GM21737 (cell line): ENCODE measurements around the gene CCDC85C.

Experiments
- ATAC-seq: cut with Tn5 transposase; IDR thresholded peaks from one replicate; pipeline ENCODE4 v1.9.1; 2021; ENCODE audit warnings: mild to moderate bottlenecking, moderate library complexity; ENCODE audit not compliant: unreplicated experiment

Gene CCDC85C

DNA sequence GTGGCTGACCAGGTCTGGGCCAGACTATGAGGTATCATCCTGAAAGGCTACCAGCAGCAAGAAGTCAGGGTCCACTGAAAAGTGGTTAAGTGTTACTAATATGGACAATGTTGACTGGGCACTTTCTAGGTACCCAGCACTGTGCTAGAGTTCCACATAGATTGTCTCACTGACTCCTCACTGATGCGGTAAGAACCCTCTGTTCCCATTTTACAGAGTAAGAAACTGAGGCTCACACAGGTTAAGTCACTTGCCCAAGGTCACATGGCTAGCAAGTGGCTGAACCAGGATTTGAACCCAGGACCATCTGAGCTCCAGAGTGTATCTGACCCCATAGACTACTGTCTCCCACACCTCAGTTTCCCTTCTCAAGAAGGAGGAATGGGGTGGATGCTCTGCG lies 4.6 kb upstream of the CCDC85C start:
- no peak for ATAC-seq

DNA sequence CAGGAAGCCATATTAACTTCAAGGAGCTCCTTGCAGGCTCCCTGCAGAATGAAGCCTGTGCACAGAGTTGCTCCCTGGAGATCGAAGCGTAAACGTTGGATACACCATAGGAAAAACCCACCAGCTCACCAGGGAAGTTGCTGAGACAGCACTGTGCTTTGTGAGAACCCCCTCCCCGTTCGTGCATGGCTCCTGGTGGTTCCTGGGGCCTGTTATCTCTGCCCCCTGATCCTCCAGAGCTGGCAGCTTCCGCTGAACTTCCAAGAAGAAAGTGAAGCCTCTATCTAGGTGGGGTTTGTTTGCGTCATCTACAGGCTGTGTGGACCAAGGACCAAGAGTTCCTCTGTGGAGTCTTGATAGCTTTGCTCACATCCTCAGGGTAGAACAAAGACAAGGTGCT lies 2.4 kb upstream of the CCDC85C start:
- no peak for ATAC-seq

DNA sequence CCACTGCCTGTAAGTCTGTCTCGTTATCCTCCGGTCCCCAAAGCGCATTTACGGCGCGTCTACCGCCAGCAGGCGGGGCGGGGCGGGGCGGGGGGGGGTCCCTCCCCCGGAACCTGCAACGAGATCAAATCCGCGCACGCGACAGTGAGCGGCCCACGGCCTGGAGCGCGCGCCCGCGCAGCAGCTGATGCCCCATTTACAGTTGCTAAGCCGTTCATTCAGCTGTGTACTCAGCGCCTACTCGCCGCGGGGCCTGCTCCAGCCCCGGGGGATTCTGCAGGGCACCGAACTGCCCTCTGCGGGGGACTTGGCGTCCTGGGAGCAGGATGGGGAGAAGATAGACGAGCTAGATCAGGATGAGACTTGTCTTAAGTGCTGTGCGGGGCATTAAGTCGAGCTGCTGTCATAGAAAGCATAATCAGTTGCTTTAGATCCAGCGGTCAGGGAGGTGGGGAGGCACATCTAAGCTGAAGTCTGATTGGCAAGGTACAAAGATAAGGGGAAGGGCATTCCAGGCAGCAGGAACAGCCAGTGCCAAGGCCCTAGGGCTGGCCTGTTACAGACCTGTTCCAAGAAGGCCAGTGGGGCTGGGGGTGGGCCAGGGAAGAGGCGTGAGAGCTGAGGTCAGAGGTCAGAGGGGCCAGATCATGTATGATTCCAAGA lies 1.4 kb upstream of the CCDC85C start:
- ATAC-seq, result no peak

DNA sequence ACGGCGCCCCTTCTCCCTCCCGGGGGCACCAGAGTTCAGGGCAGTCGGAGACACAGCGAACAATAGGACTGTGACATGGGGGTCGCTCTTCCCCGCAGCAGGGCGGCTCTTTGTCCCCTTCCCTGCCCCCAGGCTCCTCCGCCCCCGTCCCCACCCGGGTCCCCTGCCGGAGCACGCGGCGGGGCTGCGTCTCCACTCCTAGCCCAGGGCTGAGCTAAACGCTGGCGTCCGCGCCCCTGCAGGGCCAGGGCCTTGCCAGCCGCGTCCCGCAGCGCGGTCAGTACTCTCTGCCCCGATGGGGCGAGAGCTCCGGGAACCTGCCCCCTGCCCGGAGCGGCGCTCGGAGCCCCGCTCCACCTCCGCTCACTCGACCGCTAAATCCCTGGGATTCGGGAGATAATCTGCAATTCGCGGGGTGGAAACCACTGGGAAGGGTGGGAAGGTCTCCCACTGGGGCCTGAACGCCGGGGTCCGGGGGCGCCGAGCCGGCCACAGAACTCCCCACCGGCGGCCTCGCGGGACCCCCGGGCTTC lies 825 bp upstream of the CCDC85C start:
- peak; percentile 20 for ATAC-seq

- peak; percentile 84 for ATAC-seq
These were observed 315 bp upstream of the CCDC85C start for GRCh38 chr14:99604278-99604765.

DNA sequence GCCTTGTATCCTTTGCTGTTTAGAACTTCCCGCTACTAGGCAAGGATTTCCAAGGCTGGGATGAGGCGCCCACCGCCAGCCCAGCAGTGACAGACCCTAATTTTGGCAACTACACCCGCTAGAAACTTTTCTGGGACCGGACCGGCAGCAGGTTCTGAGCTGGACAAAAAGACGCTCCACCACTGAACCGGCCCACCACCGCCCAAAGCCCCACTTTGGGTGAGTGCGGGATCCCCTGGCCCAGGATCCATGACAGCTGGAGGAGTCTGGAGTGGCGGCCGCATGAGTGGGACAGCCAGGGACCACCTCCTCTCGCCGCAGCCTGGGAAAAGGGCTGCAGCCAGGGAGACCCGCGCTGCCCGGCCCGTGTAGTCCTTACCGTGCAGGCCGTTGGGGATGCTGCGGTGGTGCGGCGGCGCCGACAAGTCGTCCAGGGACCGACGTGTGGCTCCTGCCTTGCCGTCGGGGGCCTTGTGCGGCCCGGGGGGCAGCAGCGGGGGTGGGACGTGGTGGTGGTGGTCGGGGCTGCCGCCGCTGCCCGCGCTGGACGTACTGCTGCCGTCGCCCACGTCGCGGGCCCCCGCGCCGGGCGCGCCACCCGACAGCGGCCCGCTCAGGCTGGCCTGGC lies 1.1 kb downstream of the CCDC85C start:
- no peak for ATAC-seq

- no peak for ATAC-seq
These were observed 1.8 kb downstream of the CCDC85C start for GRCh38 chr14:99602054-99602787.

GRCh38 chr14:99601361-99601831 lies 2.6 kb downstream of the CCDC85C start:
- ATAC-seq, result no peak

GRCh38 chr14:99600232-99600888 lies 3.6 kb downstream of the CCDC85C start:
- ATAC-seq, result no peak

- no peak for ATAC-seq
These were observed 4.6 kb downstream of the CCDC85C start for GRCh38 chr14:99599393-99599792.

DNA sequence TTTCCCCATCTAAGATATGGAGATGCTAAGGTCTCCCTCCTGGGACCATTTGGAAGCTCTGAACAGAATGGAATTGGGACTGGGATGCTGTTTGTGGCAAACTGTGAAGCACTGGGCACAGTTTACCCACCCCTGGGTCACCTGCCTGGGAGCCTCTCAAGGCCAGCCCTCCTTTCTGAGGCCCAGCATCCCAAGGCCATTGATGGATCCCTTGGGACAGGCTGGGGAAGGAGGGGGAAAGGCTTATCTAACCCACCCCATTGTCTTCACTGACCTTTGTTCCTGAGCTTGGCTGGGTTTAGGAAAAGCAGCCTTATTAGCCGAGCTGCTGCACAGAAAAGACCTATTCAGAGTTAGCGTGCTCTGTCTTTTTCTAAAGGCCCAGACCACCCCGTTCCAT lies 5.2 kb downstream of the CCDC85C start:
- ATAC-seq, result no peak

- no peak for ATAC-seq
These were observed 6.0 kb downstream of the CCDC85C start for GRCh38 chr14:99597911-99598600.

- ATAC-seq, result no peak
These were observed 7.2 kb downstream of the CCDC85C start for GRCh38 chr14:99596772-99597171.

- ATAC-seq, result no peak
These were observed 7.9 kb downstream of the CCDC85C start for GRCh38 chr14:99596071-99596627.

- no peak for ATAC-seq
These were observed 8.5 kb downstream of the CCDC85C start for GRCh38 chr14:99595524-99595923.

DNA sequence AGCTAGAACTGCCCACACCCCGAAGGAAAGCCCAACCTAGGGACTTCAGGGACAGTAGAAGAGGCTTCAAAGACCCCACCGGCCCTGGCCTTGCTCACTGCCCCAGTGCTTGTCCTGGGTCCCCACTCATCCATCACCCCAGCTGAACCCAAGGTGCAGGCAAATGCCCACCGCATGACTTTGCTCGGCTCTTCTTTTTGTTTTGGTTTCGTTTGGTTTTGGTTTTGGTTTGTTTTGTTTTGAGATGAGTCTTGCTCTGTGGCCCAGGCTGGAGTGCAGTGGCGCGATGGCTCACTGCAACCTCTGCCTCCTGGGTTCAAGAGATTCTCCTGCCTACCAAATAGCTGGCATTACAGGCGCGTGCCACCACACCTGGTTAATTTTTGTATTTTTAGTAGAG lies 9.0 kb downstream of the CCDC85C start:
- peak; percentile 74 for ATAC-seq

- ATAC-seq, result no peak
These were observed 9.8 kb downstream of the CCDC85C start for GRCh38 chr14:99593971-99594841.

DNA sequence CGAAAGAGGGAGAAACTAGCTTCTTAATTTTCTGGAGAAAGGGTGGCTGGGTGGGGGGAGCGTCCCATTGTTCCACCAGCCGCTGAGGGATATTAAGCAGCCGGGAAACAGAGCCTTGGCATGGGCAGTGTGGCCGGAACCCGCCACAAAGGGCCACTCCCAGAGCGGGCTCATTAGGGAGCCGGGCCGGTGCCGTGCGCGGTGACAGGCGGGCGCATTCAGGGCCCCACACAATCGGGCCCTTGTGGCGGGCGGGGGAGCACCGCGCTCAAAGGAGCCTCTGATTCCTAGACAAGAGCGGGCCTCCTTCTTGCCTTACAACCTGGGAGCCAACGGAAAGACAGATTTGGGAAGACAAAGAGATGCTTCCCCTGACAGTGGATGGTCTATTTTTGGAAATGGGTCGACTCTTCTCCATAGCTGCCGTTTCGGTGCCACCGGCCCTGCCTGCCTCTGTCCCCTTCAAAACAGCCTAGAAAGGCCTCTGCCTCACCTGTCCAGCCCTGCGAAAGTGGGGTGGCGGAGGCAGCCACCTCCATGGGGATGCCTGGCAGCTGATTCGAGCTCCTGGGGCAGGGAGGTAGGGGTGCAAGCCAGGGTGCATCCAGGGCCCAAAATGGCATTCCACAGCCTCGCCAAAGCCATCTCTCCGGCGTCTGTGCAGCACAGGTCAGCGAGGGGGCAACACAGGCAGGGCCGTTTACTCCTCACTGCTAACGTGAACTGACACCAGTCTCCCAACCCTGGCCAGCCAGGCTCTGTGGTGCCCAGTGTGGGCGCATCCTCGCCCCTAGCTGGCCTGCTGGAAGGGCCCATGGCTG lies 10.9 kb downstream of the CCDC85C start:
- ATAC-seq, result no peak
